PFSK-1 (cell line): ENCODE measurements around the gene TBX3.

Experiments
- FOXP2 ChIP-seq: optimal IDR thresholded peaks from 2 replicates; pipeline ENCODE3; 2011; ENCODE audit warnings: borderline replicate concordance, control low read depth, inconsistent platforms; ENCODE audit not compliant: insufficient read depth; ENCODE audit errors: extremely low read length, extremely low read depth
- POLR2AphosphoS5 ChIP-seq: IDR thresholded peaks from 2 replicates; pipeline ENCODE4 v1.6.1; 2012; ENCODE audit warnings: low read depth, mild to moderate bottlenecking, control low read depth, low read length, moderate library complexity
- REST ChIP-seq, 2 experiments: IDR thresholded peaks; 2 replicates each; pipeline versions ENCODE4 v1.6.1 to v1.8.0; 2011 to 2012; ENCODE audit warnings: low read depth in 2 of 2, low read length in 2 of 2, control low read depth in 1 of 2, inconsistent platforms in 1 of 2, mild to moderate bottlenecking in 1 of 2, moderate library complexity in 1 of 2; ENCODE audit not compliant: insufficient read depth in 1 of 2
- SIN3A ChIP-seq: IDR thresholded peaks from 2 replicates; pipeline ENCODE4 v1.6.1; 2012; ENCODE audit warnings: mild to moderate bottlenecking, low read length, moderate library complexity, borderline replicate concordance; ENCODE audit not compliant: insufficient read depth
- TAF1 ChIP-seq: IDR thresholded peaks from 2 replicates; pipeline ENCODE4 v1.6.1; 2012; ENCODE audit warnings: low read length, control low read depth, borderline replicate concordance; ENCODE audit not compliant: insufficient read depth

DNA sequence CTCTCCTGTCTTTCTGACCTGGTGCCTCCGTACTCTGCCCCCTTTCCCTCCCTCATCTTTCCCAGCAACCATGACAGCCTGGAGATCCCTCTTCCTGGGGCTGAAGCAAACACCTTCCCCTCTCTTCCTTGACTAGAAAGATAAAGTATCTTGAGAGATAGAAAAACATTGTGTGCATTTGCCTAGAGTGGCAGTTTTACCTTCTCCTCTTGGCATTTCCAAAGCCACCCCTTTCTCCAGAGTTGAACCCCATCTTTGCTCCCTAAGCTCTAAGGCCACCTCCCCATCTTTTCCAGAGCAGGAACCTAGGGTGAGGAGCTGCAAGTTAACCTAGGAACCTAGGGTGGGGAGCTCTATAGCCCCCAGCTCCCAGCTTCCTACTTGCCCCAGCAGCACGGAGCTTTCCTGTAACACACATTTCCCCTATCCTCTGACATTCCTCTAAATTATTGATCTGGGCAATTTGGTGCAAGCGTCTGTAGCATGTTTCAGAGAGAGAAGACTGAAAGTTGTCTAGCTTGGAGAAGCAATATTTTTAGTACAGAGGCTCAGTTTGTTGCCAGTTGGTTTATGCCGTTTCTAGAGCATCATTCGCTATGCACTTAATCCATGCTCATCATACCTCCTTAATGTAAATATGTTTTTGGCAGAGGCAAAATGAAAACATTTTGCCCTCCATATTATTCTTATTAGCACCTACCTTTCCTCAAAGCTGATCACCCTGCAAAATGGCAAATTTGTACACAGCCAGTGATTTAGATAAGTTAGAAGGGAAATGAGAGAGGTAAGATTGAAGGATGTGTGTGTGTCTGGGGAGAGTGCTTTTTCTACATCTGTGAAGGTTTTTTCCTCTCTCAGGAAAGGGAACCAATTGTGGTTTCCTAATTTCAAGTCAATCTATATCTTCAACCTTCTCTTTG, 5.4 kb upstream of the TBX3 start:
- TF ChIP-seq TAF1, result no peak
- no peak for TF ChIP-seq REST (IDR thresholded peaks at IDR 0.05; ENCODE audit: insufficient read depth in 1 of 2, low read depth in 2 of 2, low read length in 2 of 2)
- TF ChIP-seq POLR2AphosphoS5, result no peak
- TF ChIP-seq FOXP2, result no peak
- no peak for TF ChIP-seq SIN3A
